RWPE1 (cell line): ENCODE measurements around the gene NUTM2G.
"Not testable (repeated sequence)": the region's sequence is repeated elsewhere in the genome, so short reads cannot be mapped to it uniquely, and the experiment has no call there.

Experiments
- CTCF ChIA-PET: fragments of 350-600 bp; sonication (Branson Sonifier 250); formaldehyde crosslinking; extraction: SDS; loops from one replicate; lab custom pipeline; 2021; lab: Yijun Ruan, JAX
- POLR2A ChIA-PET: fragments of 400-600 bp; formaldehyde crosslinking; extraction: SDS; loops from one replicate; lab custom pipeline; 2020; ENCODE audit warnings: antibody characterized with exemption; ENCODE audit not compliant: low non-redundant PET; lab: Yijun Ruan, JAX
- DNase-seq: peaks from one replicate; pipeline ENCODE4 v3.0.0; 2012; ENCODE audit warnings: low spot score
- H3K27ac ChIP-seq: fragments of 450-650 bp; 2 replicates; pipeline ENCODE4 v1.5.1; 2017

NUTM2G gene

DNA sequence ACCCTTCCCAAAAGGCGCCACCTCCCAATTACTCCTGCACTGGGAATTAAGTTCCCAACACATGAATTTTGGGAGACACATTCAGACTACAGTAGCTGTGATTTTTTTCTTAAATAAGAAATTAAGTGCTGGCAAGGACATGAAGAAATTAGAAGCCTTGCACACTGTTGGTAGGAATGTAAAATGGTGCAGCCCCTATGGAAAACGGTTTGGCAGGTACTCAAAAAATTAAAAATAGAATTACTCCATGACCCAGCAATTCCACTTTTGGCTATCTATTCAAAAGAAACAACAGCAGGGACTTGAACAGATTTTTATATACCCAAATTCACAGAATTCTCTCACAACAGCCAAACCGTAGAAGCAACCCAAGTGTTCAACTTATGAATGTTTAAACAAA lies 55.5 kb downstream of the NUTM2G start:
- H3K27ac ChIP-seq, POLR2A ChIA-PET, DNase-seq, CTCF ChIA-PET: not testable (repeated sequence)

DNA sequence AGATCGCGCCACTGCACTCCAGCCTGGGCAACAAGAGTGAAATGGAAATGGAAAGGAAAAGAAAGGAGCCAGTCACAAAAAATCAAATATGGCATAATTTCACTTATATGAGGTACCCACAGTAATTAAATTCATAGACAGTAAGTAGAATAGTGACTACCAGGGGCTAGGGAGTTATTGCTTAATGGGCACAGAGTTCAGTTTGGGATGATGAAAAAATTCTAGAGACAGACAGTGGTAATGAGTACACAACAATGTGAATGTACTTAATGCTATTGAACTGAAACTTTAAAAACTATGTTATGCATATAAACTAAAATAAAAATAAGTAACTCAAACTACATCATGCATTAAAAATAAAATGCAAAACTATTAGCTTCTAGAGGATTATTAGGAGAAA lies 56.2 kb downstream of the NUTM2G start:
- POLR2A ChIA-PET, H3K27ac ChIP-seq, CTCF ChIA-PET, DNase-seq: not testable (repeated sequence)
